A673 (cell line): ENCODE data around the gene E2F1.
"Not testable (repeated sequence)": the region's sequence is repeated elsewhere in the genome, so short reads cannot be mapped to it uniquely, and the experiment has no call there.

ENCODE experiments used
- EZH2 ChIP-seq: fragments of 200-600 bp; sonication (generic); IDR thresholded peaks from 2 replicates; pipeline ENCODE4 v1.6.1; 2017; ENCODE audit warnings: borderline replicate concordance, low read depth, mild to moderate bottlenecking, mixed read lengths, antibody characterized with exemption, low read length; ENCODE audit not compliant: poor library complexity, severe bottlenecking
- TF ChIP-seq, protein P1 (sequence below): fragments of 300-800, 200-600 bp; sonication (generic); conservative IDR thresholded peaks from 2 replicates; pipeline ENCODE4 v1.5.1; 2017; ENCODE audit warnings: low read depth, mild to moderate bottlenecking, antibody characterized with exemption, low read length, moderate library complexity, mixed read lengths

- TF ChIP-seq, protein P1, sequence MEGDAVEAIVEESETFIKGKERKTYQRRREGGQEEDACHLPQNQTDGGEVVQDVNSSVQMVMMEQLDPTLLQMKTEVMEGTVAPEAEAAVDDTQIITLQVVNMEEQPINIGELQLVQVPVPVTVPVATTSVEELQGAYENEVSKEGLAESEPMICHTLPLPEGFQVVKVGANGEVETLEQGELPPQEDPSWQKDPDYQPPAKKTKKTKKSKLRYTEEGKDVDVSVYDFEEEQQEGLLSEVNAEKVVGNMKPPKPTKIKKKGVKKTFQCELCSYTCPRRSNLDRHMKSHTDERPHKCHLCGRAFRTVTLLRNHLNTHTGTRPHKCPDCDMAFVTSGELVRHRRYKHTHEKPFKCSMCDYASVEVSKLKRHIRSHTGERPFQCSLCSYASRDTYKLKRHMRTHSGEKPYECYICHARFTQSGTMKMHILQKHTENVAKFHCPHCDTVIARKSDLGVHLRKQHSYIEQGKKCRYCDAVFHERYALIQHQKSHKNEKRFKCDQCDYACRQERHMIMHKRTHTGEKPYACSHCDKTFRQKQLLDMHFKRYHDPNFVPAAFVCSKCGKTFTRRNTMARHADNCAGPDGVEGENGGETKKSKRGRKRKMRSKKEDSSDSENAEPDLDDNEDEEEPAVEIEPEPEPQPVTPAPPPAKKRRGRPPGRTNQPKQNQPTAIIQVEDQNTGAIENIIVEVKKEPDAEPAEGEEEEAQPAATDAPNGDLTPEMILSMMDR = not testable (repeated sequence)
- not testable (repeated sequence) for TF ChIP-seq EZH2
Measured at GRCh38 chr20:33631910-33632309, 54.3 kb downstream of the E2F1 start.
